GM12878 (cell line): ENCODE results near the gene IFITM2. TPM values are rescaled to one million over a fixed set of nuclear protein-coding genes. Genes with fewer than 3 reads are reported as not detected.

Source experiments
- EP300 ChIP-seq, 2 experiments: fragments of 150-350 bp in 1 of 2; IDR thresholded peaks; 2 replicates each; pipeline ENCODE4 v1.6.1; 2011 to 2012; ENCODE audit warnings: low read depth in 2 of 2, low read length in 2 of 2, borderline replicate concordance in 1 of 2, improper control_type of control experiment in 1 of 2, inconsistent platforms in 1 of 2; ENCODE audit not compliant: control insufficient read depth in 1 of 2
- MEF2B ChIP-seq: fragments of 450-650 bp; IDR thresholded peaks from 2 replicates; pipeline ENCODE4 v1.6.1; 2018; ENCODE audit warnings: mild to moderate bottlenecking, moderate library complexity; ENCODE audit not compliant: partially characterized antibody, poor library complexity, severe bottlenecking
- NFYB ChIP-seq: IDR thresholded peaks from 2 replicates; pipeline ENCODE4 v1.6.1; 2011; ENCODE audit warnings: low read depth, mild to moderate bottlenecking, low read length, improper control_type of control experiment, moderate library complexity; ENCODE audit not compliant: insufficient read depth
- NR2C2 ChIP-seq: IDR thresholded peaks from 2 replicates; pipeline ENCODE4 v1.6.1; 2011; ENCODE audit warnings: borderline replicate concordance, low read depth; ENCODE audit not compliant: control insufficient read depth, insufficient read length
- YY1 ChIP-seq: IDR thresholded peaks from 2 replicates; pipeline ENCODE4 v1.6.1; 2011; ENCODE audit warnings: low read depth, mild to moderate bottlenecking, low read length
- ZNF207 ChIP-seq: fragments of 450-650 bp; IDR thresholded peaks from 2 replicates; pipeline ENCODE4 v1.6.1; 2014; ENCODE audit warnings: antibody characterized with exemption, mild to moderate bottlenecking, borderline replicate concordance
- polyA plus RNA-seq, 11 experiments: library from polyadenylated mRNA; depleted of rRNA in 4 of 11; unstranded in 6 of 11; stranded (reverse) in 5 of 11; fragments of >200 nt; fragmentation: Nextera tagmentation in 4 of 11; fragmentation: Illumina TruSeq in 1 of 11; extraction: Ambion mirVana in 4 of 11; extraction: Trizol in 1 of 11; gene quantifications; 1 replicate in 1 of 11; 2 replicates in 10 of 11; pipeline versions ENCODE4 v1.2.1 to v1.2.3, GENCODE V29; 2011 to 2016; ENCODE audit warnings: inconsistent platforms in 2 of 11, missing spikeins in 2 of 11, low read depth in 1 of 11
- total RNA-seq, 4 experiments: library from RNA; depleted of rRNA in 3 of 4; stranded (reverse); fragments of >200 nt in 3 of 4; fragmentation: Illumina TruSeq in 1 of 4; extraction: Trizol in 1 of 4; gene quantifications; 2 replicates each; pipeline versions ENCODE4 v1.2.1 to v1.2.3, GENCODE V29; 2013 to 2021
- TF ChIP-seq, protein P1 (sequence below): fragments of 450-650 bp; IDR thresholded peaks from 2 replicates; pipeline ENCODE4 v1.6.1; 2016; ENCODE audit warnings: mild to moderate bottlenecking
- TF ChIP-seq, protein P2 (sequence below): IDR thresholded peaks from 2 replicates; pipeline ENCODE4 v1.6.1; 2012; ENCODE audit warnings: improper control_type of control experiment, low read depth, low read length; ENCODE audit not compliant: insufficient replicate concordance
- TF ChIP-seq, protein P3 (sequence below): fragments of 450-650 bp; IDR thresholded peaks from 2 replicates; pipeline ENCODE4 v1.6.1; 2017; ENCODE audit warnings: mild to moderate bottlenecking, low read depth, inconsistent platforms; ENCODE audit not compliant: poor library complexity, severe bottlenecking

Gene IFITM2
- total and polyA plus RNA-seq, 10 of the 15 experiments (the other 5 are each of a cell fraction or from before 2014, with no cell fraction given), result 116 to 3,672 (median 724) TPM

GRCh38 chr11:279040-279965 lies 28.3 kb upstream of the IFITM2 start (continued):
- TF ChIP-seq YY1, result no peak
- TF ChIP-seq, protein P1, sequence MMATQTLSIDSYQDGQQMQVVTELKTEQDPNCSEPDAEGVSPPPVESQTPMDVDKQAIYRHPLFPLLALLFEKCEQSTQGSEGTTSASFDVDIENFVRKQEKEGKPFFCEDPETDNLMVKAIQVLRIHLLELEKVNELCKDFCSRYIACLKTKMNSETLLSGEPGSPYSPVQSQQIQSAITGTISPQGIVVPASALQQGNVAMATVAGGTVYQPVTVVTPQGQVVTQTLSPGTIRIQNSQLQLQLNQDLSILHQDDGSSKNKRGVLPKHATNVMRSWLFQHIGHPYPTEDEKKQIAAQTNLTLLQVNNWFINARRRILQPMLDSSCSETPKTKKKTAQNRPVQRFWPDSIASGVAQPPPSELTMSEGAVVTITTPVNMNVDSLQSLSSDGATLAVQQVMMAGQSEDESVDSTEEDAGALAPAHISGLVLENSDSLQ, result no peak
- TF ChIP-seq, protein P2, sequence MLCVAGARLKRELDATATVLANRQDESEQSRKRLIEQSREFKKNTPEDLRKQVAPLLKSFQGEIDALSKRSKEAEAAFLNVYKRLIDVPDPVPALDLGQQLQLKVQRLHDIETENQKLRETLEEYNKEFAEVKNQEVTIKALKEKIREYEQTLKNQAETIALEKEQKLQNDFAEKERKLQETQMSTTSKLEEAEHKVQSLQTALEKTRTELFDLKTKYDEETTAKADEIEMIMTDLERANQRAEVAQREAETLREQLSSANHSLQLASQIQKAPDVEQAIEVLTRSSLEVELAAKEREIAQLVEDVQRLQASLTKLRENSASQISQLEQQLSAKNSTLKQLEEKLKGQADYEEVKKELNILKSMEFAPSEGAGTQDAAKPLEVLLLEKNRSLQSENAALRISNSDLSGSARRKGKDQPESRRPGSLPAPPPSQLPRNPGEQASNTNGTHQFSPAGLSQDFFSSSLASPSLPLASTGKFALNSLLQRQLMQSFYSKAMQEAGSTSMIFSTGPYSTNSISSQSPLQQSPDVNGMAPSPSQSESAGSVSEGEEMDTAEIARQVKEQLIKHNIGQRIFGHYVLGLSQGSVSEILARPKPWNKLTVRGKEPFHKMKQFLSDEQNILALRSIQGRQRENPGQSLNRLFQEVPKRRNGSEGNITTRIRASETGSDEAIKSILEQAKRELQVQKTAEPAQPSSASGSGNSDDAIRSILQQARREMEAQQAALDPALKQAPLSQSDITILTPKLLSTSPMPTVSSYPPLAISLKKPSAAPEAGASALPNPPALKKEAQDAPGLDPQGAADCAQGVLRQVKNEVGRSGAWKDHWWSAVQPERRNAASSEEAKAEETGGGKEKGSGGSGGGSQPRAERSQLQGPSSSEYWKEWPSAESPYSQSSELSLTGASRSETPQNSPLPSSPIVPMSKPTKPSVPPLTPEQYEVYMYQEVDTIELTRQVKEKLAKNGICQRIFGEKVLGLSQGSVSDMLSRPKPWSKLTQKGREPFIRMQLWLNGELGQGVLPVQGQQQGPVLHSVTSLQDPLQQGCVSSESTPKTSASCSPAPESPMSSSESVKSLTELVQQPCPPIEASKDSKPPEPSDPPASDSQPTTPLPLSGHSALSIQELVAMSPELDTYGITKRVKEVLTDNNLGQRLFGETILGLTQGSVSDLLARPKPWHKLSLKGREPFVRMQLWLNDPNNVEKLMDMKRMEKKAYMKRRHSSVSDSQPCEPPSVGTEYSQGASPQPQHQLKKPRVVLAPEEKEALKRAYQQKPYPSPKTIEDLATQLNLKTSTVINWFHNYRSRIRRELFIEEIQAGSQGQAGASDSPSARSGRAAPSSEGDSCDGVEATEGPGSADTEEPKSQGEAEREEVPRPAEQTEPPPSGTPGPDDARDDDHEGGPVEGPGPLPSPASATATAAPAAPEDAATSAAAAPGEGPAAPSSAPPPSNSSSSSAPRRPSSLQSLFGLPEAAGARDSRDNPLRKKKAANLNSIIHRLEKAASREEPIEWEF, result no peak
- no peak for TF ChIP-seq NFYB
- TF ChIP-seq NR2C2, result no peak
- TF ChIP-seq EP300 (IDR thresholded peaks at IDR 0.05; ENCODE audit: borderline replicate concordance in 1 of 2, control insufficient read depth in 1 of 2, low read depth in 2 of 2, low read length in 2 of 2), result no peak
- TF ChIP-seq, protein P3, sequence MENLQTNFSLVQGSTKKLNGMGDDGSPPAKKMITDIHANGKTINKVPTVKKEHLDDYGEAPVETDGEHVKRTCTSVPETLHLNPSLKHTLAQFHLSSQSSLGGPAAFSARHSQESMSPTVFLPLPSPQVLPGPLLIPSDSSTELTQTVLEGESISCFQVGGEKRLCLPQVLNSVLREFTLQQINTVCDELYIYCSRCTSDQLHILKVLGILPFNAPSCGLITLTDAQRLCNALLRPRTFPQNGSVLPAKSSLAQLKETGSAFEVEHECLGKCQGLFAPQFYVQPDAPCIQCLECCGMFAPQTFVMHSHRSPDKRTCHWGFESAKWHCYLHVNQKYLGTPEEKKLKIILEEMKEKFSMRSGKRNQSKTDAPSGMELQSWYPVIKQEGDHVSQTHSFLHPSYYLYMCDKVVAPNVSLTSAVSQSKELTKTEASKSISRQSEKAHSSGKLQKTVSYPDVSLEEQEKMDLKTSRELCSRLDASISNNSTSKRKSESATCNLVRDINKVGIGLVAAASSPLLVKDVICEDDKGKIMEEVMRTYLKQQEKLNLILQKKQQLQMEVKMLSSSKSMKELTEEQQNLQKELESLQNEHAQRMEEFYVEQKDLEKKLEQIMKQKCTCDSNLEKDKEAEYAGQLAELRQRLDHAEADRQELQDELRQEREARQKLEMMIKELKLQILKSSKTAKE, result no peak
- no peak for TF ChIP-seq MEF2B
- no peak for TF ChIP-seq ZNF207
